HCT116 (cell line): ENCODE measurements around the gene CCDC174. TPM values are rescaled to one million over a fixed set of nuclear protein-coding genes. Genes with fewer than 3 reads are reported as not detected.

Source experiments
- ATAC-seq: fragments of 200-7000 bp; cut with Tn5 transposase; 2 replicates; pipeline ENCODE4 v1.9.1; 2020; ENCODE audit warnings: mild to moderate bottlenecking, moderate library complexity
- BruUV-seq: library from RNA; stranded (reverse); fragments of 400-500 nt; replicated peaks from 2 replicates; lab custom pipeline; 2021; lab: Mats Ljungman, UMichigan
- CTCF ChIA-PET: fragments of 300-600 bp; sonication (Branson Sonifier 250); formaldehyde crosslinking; loops from one replicate; lab custom pipeline; 2021; ENCODE audit warnings: antibody characterized with exemption; lab: Charles Lee
- POLR2A ChIA-PET: fragments of 300-600, 350-600 bp; sonication (Branson Sonifier 250); formaldehyde crosslinking; loops from one replicate; lab custom pipeline; 2021; ENCODE audit warnings: antibody characterized with exemption; lab: Charles Lee
- RAD21 ChIA-PET, 2 experiments: fragments of 300-600 bp; sonication (Branson Sonifier 250); formaldehyde crosslinking; loops; one replicate each; lab custom pipeline; 2023; ENCODE audit warnings: low total read pairs in 2 of 2; ENCODE audit not compliant: uncharacterized antibody in 2 of 2, unreplicated experiment in 2 of 2, low non-redundant PET in 1 of 2; lab: Charles Lee
- DNase-seq: peaks from one replicate; pipeline ENCODE4 v3.0.0-alpha.2; 2010; ENCODE audit warnings: low read depth, low spot score
- H2AFZ ChIP-seq: fragments of 200-600 bp; shearing (Covaris generic), sonication (generic); 2 replicates; pipeline ENCODE4 v1.6.1; 2017; ENCODE audit warnings: low read depth, mixed run types, mixed read lengths, antibody characterized with exemption, low read length; ENCODE audit not compliant: poor library complexity, severe bottlenecking
- H3K27ac ChIP-seq: 2 replicates; pipeline ENCODE4 v1.5.1; 2012; ENCODE audit warnings: low read depth, low read length
- H3K27me3 ChIP-seq: fragments of 200-600 bp; sonication (generic); 2 replicates; pipeline ENCODE4 v1.6.1; 2016; ENCODE audit warnings: mixed run types, low read length, mixed read lengths; ENCODE audit not compliant: insufficient read depth
- H3K36me3 ChIP-seq, 2 experiments: fragments of 200-500 bp in 1 of 2; fragments of 200-600 bp in 1 of 2; sonication (Bioruptor generic) in 1 of 2; sonication (generic) in 1 of 2; 2 replicates each; pipeline versions ENCODE4 v1.5.1 to v1.6.1; 2014 to 2016; ENCODE audit warnings: low read length in 2 of 2, inconsistent platforms in 1 of 2, mixed read lengths in 1 of 2, mixed run types in 1 of 2; ENCODE audit not compliant: insufficient read depth in 2 of 2, control insufficient read depth in 1 of 2
- H3K4me1 ChIP-seq, 2 experiments: fragments of 200-600 bp in 1 of 2; sonication (generic) in 1 of 2; 2 replicates each; pipeline versions ENCODE4 v1.5.1 to v1.6.1; 2012 to 2017; ENCODE audit warnings: low read length in 2 of 2, inconsistent platforms in 1 of 2, mild to moderate bottlenecking in 1 of 2, mixed read lengths in 1 of 2, mixed run types in 1 of 2, moderate library complexity in 1 of 2; ENCODE audit not compliant: insufficient read depth in 2 of 2, control insufficient read depth in 1 of 2
- H3K4me2 ChIP-seq: fragments of 200-600 bp; sonication (generic); 2 replicates; pipeline ENCODE4 v1.6.1; 2017; ENCODE audit warnings: mixed run types, low read length, mixed read lengths
- H3K4me3 ChIP-seq, 2 experiments: fragments of 200-600 bp in 1 of 2; sonication (generic) in 1 of 2; replicated peaks in 1 of 2; 2 replicates each; pipeline ENCODE4 v1.5.1; 2011 to 2016; ENCODE audit warnings: low read length in 2 of 2, control low read depth in 1 of 2, low read depth in 1 of 2, mild to moderate bottlenecking in 1 of 2, mixed read lengths in 1 of 2, mixed run types in 1 of 2
- H3K79me2 ChIP-seq: fragments of 200-600 bp; sonication (generic); 2 replicates; pipeline ENCODE4 v1.6.1; 2017; ENCODE audit warnings: mild to moderate bottlenecking, mixed run types, low read length, moderate library complexity, mixed read lengths; ENCODE audit not compliant: insufficient read depth
- H3K9ac ChIP-seq: fragments of 200-600 bp; sonication (generic); 2 replicates; pipeline ENCODE4 v1.6.1; 2016; ENCODE audit warnings: low read length, mixed read lengths
- H3K9me2 ChIP-seq: fragments of 200-600 bp; sonication (generic), shearing (Covaris generic); 2 replicates; pipeline ENCODE4 v1.6.1; 2017; ENCODE audit warnings: mixed run types, mild to moderate bottlenecking, moderate library complexity; ENCODE audit not compliant: insufficient read depth
- H3K9me3 ChIP-seq, 2 experiments: fragments of 200-500 bp in 1 of 2; fragments of 200-600 bp in 1 of 2; sonication (Bioruptor generic) in 1 of 2; sonication (generic) in 1 of 2; 2 replicates each; pipeline ENCODE4 v1.6.1; 2014 to 2017; ENCODE audit warnings: low read length in 2 of 2, mixed read lengths in 2 of 2, inconsistent platforms in 1 of 2, low read depth in 1 of 2, mild to moderate bottlenecking in 1 of 2, mixed run types in 1 of 2, moderate library complexity in 1 of 2; ENCODE audit not compliant: control insufficient read depth in 1 of 2, insufficient read depth in 1 of 2
- H4K20me1 ChIP-seq: fragments of 200-600 bp; sonication (generic), shearing (Covaris generic); 2 replicates; pipeline ENCODE4 v1.6.1; 2017; ENCODE audit warnings: mixed run types, mild to moderate bottlenecking, moderate library complexity; ENCODE audit not compliant: insufficient read depth
- ATF3 ChIP-seq: IDR thresholded peaks from 2 replicates; pipeline ENCODE4 v1.6.1; 2012
- CBX3 ChIP-seq: IDR thresholded peaks from 2 replicates; pipeline ENCODE4 v1.6.1; 2012; ENCODE audit warnings: low read depth
- CEBPB ChIP-seq: IDR thresholded peaks from 2 replicates; pipeline ENCODE4 v1.6.1; 2012; ENCODE audit warnings: low read depth
- CTCF ChIP-seq, 3 experiments: fragments of 200-600 bp in 1 of 3; sonication (generic) in 1 of 3; IDR thresholded peaks in 2 of 3; conservative IDR thresholded peaks in 1 of 3; 2 replicates each; pipeline ENCODE4 v1.5.1; 2012 to 2017; ENCODE audit warnings: low read depth in 2 of 3, low read length in 2 of 3, antibody characterized with exemption in 1 of 3, borderline replicate concordance in 1 of 3, control low read depth in 1 of 3, mild to moderate bottlenecking in 1 of 3, mixed read lengths in 1 of 3, mixed run types in 1 of 3, moderate library complexity in 1 of 3; ENCODE audit not compliant: insufficient read depth in 1 of 3
- ELF1 ChIP-seq: IDR thresholded peaks from 2 replicates; pipeline ENCODE4 v1.6.1; 2012; ENCODE audit warnings: low read depth, borderline replicate concordance
- EZH2 ChIP-seq: fragments of 200-600 bp; sonication (generic); IDR thresholded peaks from 2 replicates; pipeline ENCODE4 v1.6.1; 2017; ENCODE audit warnings: antibody characterized with exemption, mixed run types
- EZH2phosphoT487 ChIP-seq: fragments of 200-600 bp; IDR thresholded peaks from 2 replicates; pipeline ENCODE4 v1.6.1; 2018; ENCODE audit warnings: antibody characterized with exemption, borderline replicate concordance
- FOSL1 ChIP-seq: IDR thresholded peaks from 2 replicates; pipeline ENCODE4 v1.6.1; 2012; ENCODE audit warnings: low read depth
- SP1 ChIP-seq: IDR thresholded peaks from 2 replicates; pipeline ENCODE4 v1.6.1; 2012; ENCODE audit warnings: low read depth
- TCF7L2 ChIP-seq: IDR thresholded peaks from 2 replicates; pipeline ENCODE4 v1.7.0; 2011; ENCODE audit warnings: borderline replicate concordance, inconsistent platforms; ENCODE audit not compliant: insufficient read depth, insufficient read length; ENCODE audit errors: extremely low read depth
- ZBTB33 ChIP-seq: IDR thresholded peaks from 2 replicates; pipeline ENCODE4 v1.6.1; 2011; ENCODE audit warnings: mild to moderate bottlenecking, low read length, moderate library complexity; ENCODE audit not compliant: insufficient replicate concordance; ENCODE audit errors: extremely low read depth
- ZFX ChIP-seq: fragments of 450-650 bp; IDR thresholded peaks from 2 replicates; pipeline ENCODE4 v1.6.1; 2017
- intact Hi-C: fragments of 100-400 bp; cut with micrococcal nuclease; formaldehyde crosslinking; loops from 2 replicates; pipeline ENCODE4 v1.10.0; 2022
- total RNA-seq: library from RNA; stranded (reverse); gene quantifications from one replicate; pipeline ENCODE4 v1.2.1, GENCODE V29; 2021; ENCODE audit not compliant: unreplicated experiment

The CCDC174 gene
- total RNA-seq, 1 experiment from 2014 or later = 15.6 TPM

- H3K27me3 ChIP-seq = no peaks in the 10 kb centered on the region
- TF ChIP-seq SP1 = no peak
- no peak for TF ChIP-seq ATF3
- TF ChIP-seq TCF7L2 = no peak
- no peak for TF ChIP-seq EZH2phosphoT487
- no peak for TF ChIP-seq ELF1
- no peak for TF ChIP-seq CBX3
- TF ChIP-seq CTCF (IDR thresholded peaks at IDR 0.05 in 2 of 3, conservative IDR thresholded peaks at IDR 0.05 in 1 of 3; ENCODE audit: borderline replicate concordance in 1 of 3, insufficient read depth in 1 of 3, low read depth in 2 of 3, low read length in 2 of 3) = no peak
- no peak for TF ChIP-seq CEBPB
- DNase-seq (no peak), ATAC-seq (no peak)
- no TSS peak for BruUV-seq
- H4K20me1 ChIP-seq = no peaks in the 10 kb centered on the region
- ChIA-PET RAD21 (no interaction called here), POLR2A (no interaction called here), CTCF (no interaction called here)
- H3K27ac ChIP-seq = no peak overlapping the region
- no peak overlapping the region for H2AFZ ChIP-seq
- H3K9me2 ChIP-seq = no peaks in the 10 kb centered on the region
- intact Hi-C loops = no loop called here
- no peak overlapping the region for H3K4me3 ChIP-seq
- H3K79me2 ChIP-seq = no peaks in the 10 kb centered on the region
- no peak overlapping the region for H3K9ac ChIP-seq
- no peaks in the 10 kb centered on the region for H3K4me1 ChIP-seq
- H3K9me3 ChIP-seq = no peaks in the 10 kb centered on the region
- no peaks in the 10 kb centered on the region for H3K36me3 ChIP-seq
- no peak overlapping the region for H3K4me2 ChIP-seq
These were observed 52.2 kb downstream of the CCDC174 start for GRCh38 chr3:14703791-14704190.

GRCh38 chr3:14706096-14706495 lies 54.5 kb downstream of the CCDC174 start:
- DNase-seq (no peak), ATAC-seq (no peak)
- H3K4me3 ChIP-seq = no peak overlapping the region
- no TSS peak for BruUV-seq
- no peak overlapping the region for H3K9ac ChIP-seq
- ChIA-PET CTCF (no interaction called here), RAD21 (no interaction called here), POLR2A (no interaction called here)
- H3K9me3 ChIP-seq = no peaks in the 10 kb centered on the region; a peak in 1 of 4 replicates
- H4K20me1 ChIP-seq = no peaks in the 10 kb centered on the region
- H3K4me1 ChIP-seq = no peaks in the 10 kb centered on the region
- H2AFZ ChIP-seq = no peak overlapping the region
- no peaks in the 10 kb centered on the region for H3K27me3 ChIP-seq
- no peak overlapping the region for H3K4me2 ChIP-seq
- H3K9me2 ChIP-seq = no peaks in the 10 kb centered on the region
- H3K27ac ChIP-seq = no peak overlapping the region
- intact Hi-C loops = no loop called here
- TF ChIP-seq EZH2 (no peak), ZFX (no peak), ZBTB33 (no peak), FOSL1 (no peak), EZH2phosphoT487 (no peak), CBX3 (no peak), ATF3 (no peak)
- no peaks in the 10 kb centered on the region for H3K36me3 ChIP-seq
- H3K79me2 ChIP-seq = no peaks in the 10 kb centered on the region
